ENCODE measurements around the gene USP48.

The USP48 gene

DNA sequence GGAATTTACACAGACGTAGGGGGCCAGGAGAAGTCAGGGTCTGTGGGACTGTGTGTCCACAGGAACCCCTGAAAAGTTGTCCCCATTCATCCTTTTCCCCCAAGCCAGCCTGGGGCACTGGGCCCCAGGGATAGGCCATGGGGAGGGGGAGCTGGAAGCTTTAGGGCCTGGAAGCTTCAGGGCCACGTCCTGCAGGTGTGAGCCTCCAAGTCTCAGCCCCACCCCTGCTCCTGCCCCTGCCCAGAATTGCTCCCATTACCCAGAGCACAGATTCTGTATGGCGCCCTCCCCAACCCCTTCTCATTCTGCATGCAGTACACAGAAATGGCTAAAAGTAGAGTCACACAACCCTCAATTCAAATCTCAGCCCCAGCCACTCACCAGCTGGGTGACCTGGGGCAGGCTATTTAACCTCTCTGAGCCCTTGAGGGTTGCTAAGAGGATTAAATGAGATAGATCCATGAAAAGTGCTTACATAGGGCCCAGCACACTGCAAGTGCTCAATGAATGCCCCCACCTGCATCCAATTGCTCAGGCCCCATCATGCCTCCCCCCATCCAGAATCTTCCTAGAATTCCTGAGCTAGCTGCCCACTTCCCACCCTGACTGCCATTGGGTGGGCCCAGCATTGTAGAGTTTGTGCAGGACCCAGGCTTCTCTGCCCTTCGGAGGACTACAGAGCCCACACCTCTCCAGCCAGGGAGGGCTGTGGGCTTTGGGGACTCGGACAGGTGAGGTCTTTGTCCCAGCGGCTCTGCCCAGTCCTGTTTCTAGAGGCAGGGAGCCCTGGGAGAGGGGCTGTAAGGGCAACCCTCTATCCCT is 120.3 kb downstream of the USP48 start:
- Histone ChIP-seq H3K36me3 (ENCODE audit: insufficient read depth, low read length) (no peaks in the 10 kb centered on the region), H3F3A (ENCODE audit: low read depth) (no peaks in the 10 kb centered on the region), H3K27me3 (ENCODE audit: insufficient read depth, low read length, poor library complexity, severe bottlenecking) (no peaks in the 10 kb centered on the region), H3K9me2 (replicated peaks; ENCODE audit: low read depth, low read length) (no peaks in the 10 kb centered on the region), H3K79me2 (ENCODE audit: insufficient read depth, low read length) (no peaks in the 10 kb centered on the region), H3K4me3 (ENCODE audit: low read length, poor library complexity, severe bottlenecking) (no peak overlapping the region), H3K4me1 (ENCODE audit: insufficient read depth, low read length, poor library complexity, severe bottlenecking) (peaks cover 11% of the 10 kb centered on the region), H4K20me1 (ENCODE audit: insufficient read depth, low read length, poor library complexity, severe bottlenecking) (no peaks in the 10 kb centered on the region), H3K9ac (ENCODE audit: low read depth, low read length, poor library complexity, severe bottlenecking) (no peak overlapping the region), H3K4me2 (ENCODE audit: low read depth, low read length, poor library complexity, severe bottlenecking) (no peak overlapping the region), H2AFZ (ENCODE audit: low read length) (no peak overlapping the region), H3K9me3 (ENCODE audit: insufficient read depth, low read depth, low read length) (no peaks in the 10 kb centered on the region)
- TF ChIP-seq, protein P1, sequence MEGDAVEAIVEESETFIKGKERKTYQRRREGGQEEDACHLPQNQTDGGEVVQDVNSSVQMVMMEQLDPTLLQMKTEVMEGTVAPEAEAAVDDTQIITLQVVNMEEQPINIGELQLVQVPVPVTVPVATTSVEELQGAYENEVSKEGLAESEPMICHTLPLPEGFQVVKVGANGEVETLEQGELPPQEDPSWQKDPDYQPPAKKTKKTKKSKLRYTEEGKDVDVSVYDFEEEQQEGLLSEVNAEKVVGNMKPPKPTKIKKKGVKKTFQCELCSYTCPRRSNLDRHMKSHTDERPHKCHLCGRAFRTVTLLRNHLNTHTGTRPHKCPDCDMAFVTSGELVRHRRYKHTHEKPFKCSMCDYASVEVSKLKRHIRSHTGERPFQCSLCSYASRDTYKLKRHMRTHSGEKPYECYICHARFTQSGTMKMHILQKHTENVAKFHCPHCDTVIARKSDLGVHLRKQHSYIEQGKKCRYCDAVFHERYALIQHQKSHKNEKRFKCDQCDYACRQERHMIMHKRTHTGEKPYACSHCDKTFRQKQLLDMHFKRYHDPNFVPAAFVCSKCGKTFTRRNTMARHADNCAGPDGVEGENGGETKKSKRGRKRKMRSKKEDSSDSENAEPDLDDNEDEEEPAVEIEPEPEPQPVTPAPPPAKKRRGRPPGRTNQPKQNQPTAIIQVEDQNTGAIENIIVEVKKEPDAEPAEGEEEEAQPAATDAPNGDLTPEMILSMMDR (conservative IDR thresholded peaks at IDR 0.05; ENCODE audit: low read length): no peak
- TF ChIP-seq EZH2phosphoT487 (IDR thresholded peaks at IDR 0.05; ENCODE audit: borderline replicate concordance): no peak

DNA sequence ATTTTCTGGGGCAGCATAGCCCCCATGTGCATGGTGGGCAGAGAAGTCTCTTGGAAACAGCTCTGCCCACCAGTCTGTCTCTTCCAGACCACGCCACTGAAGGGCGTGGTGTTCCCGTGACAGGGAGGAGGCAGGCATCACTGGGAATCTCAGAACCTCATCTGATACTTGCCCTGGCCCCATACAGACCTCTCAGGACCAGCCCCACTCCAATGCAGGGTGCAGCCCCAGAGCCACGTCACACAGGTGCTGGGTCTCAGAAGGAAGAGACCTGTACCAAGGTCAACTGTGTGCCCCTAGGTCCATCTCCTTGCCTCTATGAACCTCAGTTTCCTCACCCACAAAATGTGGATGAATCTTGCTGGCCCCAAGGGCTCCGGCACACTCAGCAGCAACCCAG is 121.1 kb downstream of the USP48 start:
- Histone ChIP-seq H3K27me3 (ENCODE audit: insufficient read depth, low read length, poor library complexity, severe bottlenecking) (no peaks in the 10 kb centered on the region), H3F3A (ENCODE audit: low read depth) (no peaks in the 10 kb centered on the region)

DNA sequence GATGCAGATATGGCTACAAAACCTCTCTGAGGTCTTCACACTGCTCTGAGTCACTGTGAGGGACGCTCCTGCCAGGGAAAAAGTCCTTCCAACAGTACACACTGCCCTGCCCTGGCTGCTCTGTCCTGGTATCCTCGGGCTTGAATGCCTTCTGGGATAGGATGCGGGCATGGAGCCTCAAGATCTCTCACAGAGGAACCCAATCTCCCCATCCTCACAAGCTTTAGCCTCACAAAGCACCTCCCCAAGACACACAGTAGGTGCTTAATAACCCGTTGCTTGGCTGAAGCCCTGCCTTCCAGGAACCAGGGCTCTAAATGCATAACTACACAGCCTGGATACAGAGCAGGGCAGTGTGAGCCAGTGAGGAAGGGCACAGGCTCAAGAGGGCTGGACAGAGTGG is 123.0 kb downstream of the USP48 start:
- Histone ChIP-seq H3K9me3 (ENCODE audit: insufficient read depth, low read depth, low read length) (no peaks in the 10 kb centered on the region), H3F3A (ENCODE audit: low read depth) (no peaks in the 10 kb centered on the region), H3K79me2 (ENCODE audit: insufficient read depth, low read length) (no peaks in the 10 kb centered on the region), H3K4me2 (ENCODE audit: low read depth, low read length, poor library complexity, severe bottlenecking) (peak overlapping the region; percentile 59), H3K27me3 (ENCODE audit: insufficient read depth, low read length, poor library complexity, severe bottlenecking) (no peaks in the 10 kb centered on the region), H3K36me3 (ENCODE audit: insufficient read depth, low read length) (no peaks in the 10 kb centered on the region), H3K9ac (ENCODE audit: low read depth, low read length, poor library complexity, severe bottlenecking) (no peak overlapping the region), H4K20me1 (ENCODE audit: insufficient read depth, low read length, poor library complexity, severe bottlenecking) (no peaks in the 10 kb centered on the region), H3K9me2 (replicated peaks; ENCODE audit: low read depth, low read length) (no peaks in the 10 kb centered on the region), H3K4me1 (ENCODE audit: insufficient read depth, low read length, poor library complexity, severe bottlenecking) (no peaks in the 10 kb centered on the region), H3K4me3 (ENCODE audit: low read length, poor library complexity, severe bottlenecking) (peak overlapping the region; percentile 60), H2AFZ (ENCODE audit: low read length) (no peak overlapping the region)
- no peak for TF ChIP-seq EZH2phosphoT487 (IDR thresholded peaks at IDR 0.05; ENCODE audit: borderline replicate concordance)
- TF ChIP-seq, protein P1 (conservative IDR thresholded peaks at IDR 0.05; ENCODE audit: low read length): no peak

More for the DNA sequence above, 121.1 kb downstream of the USP48 start:
- no peak overlapping the region for H3K4me3 ChIP-seq (ENCODE audit: low read length, poor library complexity, severe bottlenecking)
- TF ChIP-seq EZH2phosphoT487 (IDR thresholded peaks at IDR 0.05; ENCODE audit: borderline replicate concordance): no peak
- TF ChIP-seq, protein P1 (conservative IDR thresholded peaks at IDR 0.05; ENCODE audit: low read length): no peak
- no peak overlapping the region for H3K9ac ChIP-seq (ENCODE audit: low read depth, low read length, poor library complexity, severe bottlenecking)
- H4K20me1 ChIP-seq (ENCODE audit: insufficient read depth, low read length, poor library complexity, severe bottlenecking): no peaks in the 10 kb centered on the region
- no peaks in the 10 kb centered on the region for H3K79me2 ChIP-seq (ENCODE audit: insufficient read depth, low read length)
- H3K9me2 ChIP-seq (replicated peaks; ENCODE audit: low read depth, low read length): no peaks in the 10 kb centered on the region
- peaks cover 11% of the 10 kb centered on the region for H3K4me1 ChIP-seq (ENCODE audit: insufficient read depth, low read length, poor library complexity, severe bottlenecking)
- H2AFZ ChIP-seq (ENCODE audit: low read length): no peak overlapping the region
- H3K9me3 ChIP-seq (ENCODE audit: insufficient read depth, low read depth, low read length): no peaks in the 10 kb centered on the region
- H3K4me2 ChIP-seq (ENCODE audit: low read depth, low read length, poor library complexity, severe bottlenecking): no peak overlapping the region
- H3K36me3 ChIP-seq (ENCODE audit: insufficient read depth, low read length): no peaks in the 10 kb centered on the region
